CD4-positive, alpha-beta T cell (primary cell): ENCODE results near the gene SERPINF2. TPM values are rescaled to one million over a fixed set of nuclear protein-coding genes. Genes with fewer than 3 reads are reported as not detected.

Experiments used
- ATAC-seq: fragments of 200-7000 bp; cut with Tn5 transposase; one replicate; pipeline ENCODE4 v1.10.0; 2022; ENCODE audit warnings: mild to moderate bottlenecking; ENCODE audit not compliant: poor library complexity
- CTCF ChIA-PET: fragments of 350-600 bp; sonication (Branson Sonifier 250); formaldehyde crosslinking; loops from one replicate; lab custom pipeline; 2021; ENCODE audit warnings: antibody characterized with exemption, inconsistent platforms; lab: Charles Lee
- POLR2A ChIA-PET: fragments of 350-600 bp; sonication (Branson Sonifier 250); formaldehyde crosslinking; loops from one replicate; lab custom pipeline; 2021; ENCODE audit warnings: antibody characterized with exemption, inconsistent platforms; lab: Charles Lee
- DNase-seq, 14 experiments: peaks; one replicate each; pipeline ENCODE4 v3.0.0-alpha.2; 2013 to 2020; ENCODE audit warnings: mixed read lengths in 2 of 14
- H3K27ac ChIP-seq, 2 donors: one replicate each; pipeline versions ENCODE4 v1.5.1 to v1.7.0; 2013; ENCODE audit warnings: low read length in 2 of 2, low read depth in 1 of 2, mild to moderate bottlenecking in 1 of 2
- H3K27me3 ChIP-seq, 2 experiments: 1 replicate in 1 of 2; 2 replicates in 1 of 2; pipeline versions ENCODE4 v1.6.1 to v1.7.0; 2013; ENCODE audit warnings: low read length in 2 of 2, control low read depth in 1 of 2, mild to moderate bottlenecking in 1 of 2, moderate library complexity in 1 of 2; ENCODE audit not compliant: insufficient read depth in 2 of 2, control insufficient read depth in 1 of 2
- H3K36me3 ChIP-seq: one replicate; pipeline ENCODE4 v1.6.1; 2013; ENCODE audit warnings: low read length, control low read depth; ENCODE audit not compliant: insufficient read depth
- H3K4me1 ChIP-seq: one replicate; pipeline ENCODE4 v1.6.1; 2013; ENCODE audit warnings: low read length, control low read depth; ENCODE audit not compliant: insufficient read depth
- H3K4me3 ChIP-seq: one replicate; pipeline ENCODE4 v1.5.1; 2013; ENCODE audit warnings: mild to moderate bottlenecking, low read length, moderate library complexity
- H3K9me3 ChIP-seq, 2 experiments: 1 replicate in 1 of 2; 2 replicates in 1 of 2; pipeline versions ENCODE4 v1.6.1 to v1.7.0; 2013; ENCODE audit warnings: low read length in 2 of 2, mild to moderate bottlenecking in 2 of 2, control low read depth in 1 of 2, moderate library complexity in 1 of 2; ENCODE audit not compliant: control insufficient read depth in 1 of 2, insufficient read depth in 1 of 2
- H3K27ac Mint-ChIP-seq: one replicate; pipeline ENCODE4 v1.8.0; 2020; ENCODE audit warnings: mixed read lengths
- H3K27me3 Mint-ChIP-seq: one replicate; pipeline ENCODE4 v1.8.0; 2021; ENCODE audit warnings: mixed read lengths
- H3K36me3 Mint-ChIP-seq: one replicate; pipeline ENCODE4 v1.8.0; 2021; ENCODE audit warnings: low read depth, mixed read lengths
- H3K4me1 Mint-ChIP-seq: one replicate; pipeline ENCODE4 v1.8.0; 2021; ENCODE audit warnings: low read depth, mixed read lengths
- H3K4me3 Mint-ChIP-seq: one replicate; pipeline ENCODE4 v1.8.0; 2020; ENCODE audit warnings: mild to moderate bottlenecking, mixed read lengths
- H3K9me3 Mint-ChIP-seq: one replicate; pipeline ENCODE4 v1.8.0; 2020; ENCODE audit warnings: mixed read lengths
- intact Hi-C, 2 experiments: fragments of 100-400 bp; cut with DNase I in 1 of 2; cut with micrococcal nuclease in 1 of 2; formaldehyde crosslinking; loops; one replicate each; pipeline versions ENCODE4 v1.15.1 to v1.9.0; 2023 to 2025; cut with DNase I, micrococcal nuclease
- total RNA-seq, 174 experiments: library from RNA in 2 of 174; stranded (reverse) in 2 of 174; gene quantifications; one replicate each; pipeline ENCODE4 v1.2.3 and lab custom pipeline; 2021 to 2026
- TF ChIP-seq, protein P1 (sequence below): fragments of 200-600 bp; IDR thresholded peaks from one replicate; pipeline ENCODE4 v1.8.0; 2022; ENCODE audit warnings: antibody characterized with exemption, mild to moderate bottlenecking

Gene SERPINF2
- total RNA-seq, 2 experiments from 2014 or later, result 0.49 to 0.59 TPM

DNA sequence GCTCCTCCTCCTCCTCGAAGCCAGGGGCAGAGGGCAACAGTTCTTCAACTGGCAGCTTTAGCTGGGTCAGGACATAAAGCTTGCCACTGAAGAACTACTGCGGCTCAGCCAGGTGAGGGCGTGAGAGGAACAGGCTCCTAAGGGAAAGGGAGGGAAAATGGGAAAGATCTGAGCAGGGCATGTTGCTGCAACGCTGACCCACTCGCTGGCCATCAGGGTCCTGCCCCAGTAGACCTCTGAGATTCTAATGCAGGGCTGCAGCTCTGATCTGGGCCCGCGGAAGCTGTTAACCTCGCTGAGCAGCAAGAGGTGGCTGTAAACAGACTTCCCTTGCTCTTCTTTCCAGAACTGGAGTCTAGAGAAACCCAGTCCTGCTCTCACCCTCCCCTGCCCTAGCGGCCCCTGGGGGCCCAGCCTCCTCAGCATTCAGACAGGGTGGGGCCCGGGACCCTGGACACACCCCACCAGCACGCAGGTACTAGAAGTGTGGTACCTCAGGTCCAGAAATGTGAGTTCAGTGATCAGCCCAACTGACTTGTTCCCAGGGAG, 28.7 kb upstream of the SERPINF2 start:
- CTCF ChIA-PET, result interaction anchor here (0.5 to 1.1 kb wide), 2 partner anchors 10 to 172 kb away, joined by 3 read pairs; no protein-coding TSS in a partner anchor
- ATAC-seq (no peak), DNase-seq (peak in 1 of 14 experiments; percentile 31)

DNA sequence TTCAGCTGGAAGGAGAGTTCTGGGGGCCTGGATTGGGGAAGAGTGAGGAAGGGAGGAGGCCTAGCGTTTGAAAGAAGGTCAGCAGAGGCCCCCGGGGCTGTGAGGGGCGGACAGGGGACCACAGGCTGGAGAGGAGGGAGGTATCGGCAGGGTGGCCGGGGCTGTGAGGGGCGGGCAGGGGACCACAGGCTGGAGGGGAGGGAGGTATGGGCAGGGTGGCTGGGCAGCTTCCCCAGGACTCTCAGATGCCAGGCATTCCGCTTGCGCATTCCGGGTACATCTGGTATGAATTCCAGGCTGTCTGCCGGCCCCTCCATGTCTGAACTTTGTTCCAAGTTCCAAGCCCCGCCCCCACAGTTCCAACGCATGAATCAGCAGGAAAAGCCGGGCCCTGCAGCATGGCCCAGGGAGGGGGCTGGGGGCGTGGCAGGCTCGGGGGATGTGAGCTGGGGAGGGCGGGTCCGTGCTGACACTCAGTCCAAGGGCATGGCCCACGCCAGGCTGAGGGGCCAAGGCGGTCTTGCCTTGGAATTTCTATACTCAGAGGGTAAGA, 28.2 kb upstream of the SERPINF2 start:
- CTCF ChIA-PET, result interaction anchor here (1.1 kb wide), 1 partner anchor 10 kb away, joined by 3 read pairs; no protein-coding TSS in a partner anchor
- peak overlapping the region; percentile 83 for H3K4me3 Mint-ChIP-seq

More for the DNA sequence above, 28.7 kb upstream of the SERPINF2 start:
- H3K27ac ChIP-seq, result no peak overlapping the region
- Mint-ChIP-seq H3K9me3 (no peaks in the 10 kb centered on the region), H3K4me1 (peaks cover 39% of the 10 kb centered on the region), H3K27ac (peak overlapping the region; percentile 39), H3K36me3 (peaks cover 8% of the 10 kb centered on the region), H3K4me3 (peak overlapping the region; percentile 83), H3K27me3 (peaks cover 9% of the 10 kb centered on the region)
- peaks cover 64% of the 10 kb centered on the region for H3K4me1 ChIP-seq
- intact Hi-C loops, result loop anchor here in 1 of 2 experiments (2.0 kb wide), 1 partner anchor 27 kb away; no protein-coding TSS in a partner anchor
- no peak overlapping the region for H3K4me3 ChIP-seq
- POLR2A ChIA-PET, result no interaction called here
- no peaks in the 10 kb centered on the region for H3K9me3 ChIP-seq
- H3K27me3 ChIP-seq, result peaks cover 7 to 17% of the 10 kb centered on the region in 2 experiments
- H3K36me3 ChIP-seq, result peaks cover 6% of the 10 kb centered on the region
- TF ChIP-seq, protein P1, sequence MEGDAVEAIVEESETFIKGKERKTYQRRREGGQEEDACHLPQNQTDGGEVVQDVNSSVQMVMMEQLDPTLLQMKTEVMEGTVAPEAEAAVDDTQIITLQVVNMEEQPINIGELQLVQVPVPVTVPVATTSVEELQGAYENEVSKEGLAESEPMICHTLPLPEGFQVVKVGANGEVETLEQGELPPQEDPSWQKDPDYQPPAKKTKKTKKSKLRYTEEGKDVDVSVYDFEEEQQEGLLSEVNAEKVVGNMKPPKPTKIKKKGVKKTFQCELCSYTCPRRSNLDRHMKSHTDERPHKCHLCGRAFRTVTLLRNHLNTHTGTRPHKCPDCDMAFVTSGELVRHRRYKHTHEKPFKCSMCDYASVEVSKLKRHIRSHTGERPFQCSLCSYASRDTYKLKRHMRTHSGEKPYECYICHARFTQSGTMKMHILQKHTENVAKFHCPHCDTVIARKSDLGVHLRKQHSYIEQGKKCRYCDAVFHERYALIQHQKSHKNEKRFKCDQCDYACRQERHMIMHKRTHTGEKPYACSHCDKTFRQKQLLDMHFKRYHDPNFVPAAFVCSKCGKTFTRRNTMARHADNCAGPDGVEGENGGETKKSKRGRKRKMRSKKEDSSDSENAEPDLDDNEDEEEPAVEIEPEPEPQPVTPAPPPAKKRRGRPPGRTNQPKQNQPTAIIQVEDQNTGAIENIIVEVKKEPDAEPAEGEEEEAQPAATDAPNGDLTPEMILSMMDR, result no peak

More for the DNA sequence above, 28.2 kb upstream of the SERPINF2 start:
- intact Hi-C loops, result no loop called here
- Histone ChIP-seq H3K9me3 (no peaks in the 10 kb centered on the region), H3K4me3 (peak overlapping the region; percentile 72), H3K36me3 (peaks cover 6% of the 10 kb centered on the region), H3K4me1 (peaks cover 58% of the 10 kb centered on the region), H3K27ac (no peak overlapping the region), H3K27me3 (peaks cover 7 to 17% of the 10 kb centered on the region in 2 experiments)
- H3K4me1 Mint-ChIP-seq, result peaks cover 39% of the 10 kb centered on the region
- H3K27ac Mint-ChIP-seq, result peak overlapping the region; percentile 39
- H3K9me3 Mint-ChIP-seq, result no peaks in the 10 kb centered on the region
- DNase-seq, result peak in 3 of 14 experiments; percentile 39 to 66 (median 46)
- no peak for ATAC-seq
- POLR2A ChIA-PET, result no interaction called here
- peaks cover 8% of the 10 kb centered on the region for H3K36me3 Mint-ChIP-seq
- peaks cover 9% of the 10 kb centered on the region for H3K27me3 Mint-ChIP-seq
- TF ChIP-seq, protein P1, result no peak
